HG02938 (cell line): ENCODE measurements around the gene ZFAND3.
"Not testable (repeated sequence)": the region's sequence is repeated elsewhere in the genome, so short reads cannot be mapped to it uniquely, and the experiment has no call there.

Source experiments
- ATAC-seq: cut with Tn5 transposase; IDR thresholded peaks from one replicate; pipeline ENCODE4 v1.9.1; 2021; ENCODE audit warnings: mild to moderate bottlenecking, moderate library complexity; ENCODE audit not compliant: unreplicated experiment

The ZFAND3 gene

GRCh38 chr6:38114976-38115625 lies 295.6 kb downstream of the ZFAND3 start:
- ATAC-seq = no peak

GRCh38 chr6:38115626-38116008 lies 296.1 kb downstream of the ZFAND3 start:
- ATAC-seq = no peak

- no peak for ATAC-seq
Observed at GRCh38 chr6:38116248-38116647, 296.7 kb downstream of the ZFAND3 start.

DNA sequence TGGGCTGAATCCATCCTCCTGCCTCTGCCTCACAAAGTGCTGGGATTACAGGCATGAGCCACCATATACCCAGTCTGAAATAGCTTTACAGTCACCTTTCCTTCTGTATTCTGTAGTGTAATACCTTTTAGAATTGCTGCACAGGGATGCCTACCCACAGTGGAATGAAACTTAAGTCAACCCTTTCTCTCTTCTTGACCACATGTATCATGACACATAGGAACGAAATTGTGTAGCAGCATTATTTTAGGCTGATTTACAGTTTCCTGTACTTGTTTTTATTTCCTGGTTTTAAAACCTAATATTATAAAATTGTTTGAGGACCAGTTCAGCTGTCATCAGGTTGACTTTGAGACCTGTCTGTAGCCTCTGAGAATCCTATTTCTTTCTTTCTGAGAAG lies 297.8 kb downstream of the ZFAND3 start:
- ATAC-seq = no peak

DNA sequence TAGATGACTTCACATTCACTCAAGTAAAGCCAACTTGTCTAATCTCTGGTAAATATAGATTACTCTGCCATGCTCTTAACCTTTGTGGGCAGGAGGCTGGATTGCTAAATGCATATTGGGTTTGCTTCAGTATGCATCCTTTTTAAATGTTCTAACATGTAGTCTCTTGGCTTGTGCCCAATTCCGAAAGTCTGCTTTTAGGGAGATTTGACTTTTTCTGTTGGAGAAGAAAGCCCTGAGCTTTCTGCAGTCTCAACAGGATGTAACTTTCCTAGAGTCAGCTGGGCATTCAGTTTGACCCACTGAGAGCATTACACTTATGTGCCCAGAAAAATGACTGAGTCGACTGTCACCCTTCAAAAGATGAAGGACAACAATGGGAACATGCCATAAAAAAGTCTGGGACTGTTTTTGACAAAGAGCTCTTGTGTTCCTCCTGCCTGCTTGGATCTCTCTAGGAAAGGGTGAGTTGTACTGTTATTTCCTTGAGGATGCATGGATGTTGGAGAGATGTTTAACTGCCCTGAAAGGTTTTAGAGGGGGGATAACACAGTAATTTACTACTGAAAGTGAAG lies 299.4 kb downstream of the ZFAND3 start:
- ATAC-seq = no peak

DNA sequence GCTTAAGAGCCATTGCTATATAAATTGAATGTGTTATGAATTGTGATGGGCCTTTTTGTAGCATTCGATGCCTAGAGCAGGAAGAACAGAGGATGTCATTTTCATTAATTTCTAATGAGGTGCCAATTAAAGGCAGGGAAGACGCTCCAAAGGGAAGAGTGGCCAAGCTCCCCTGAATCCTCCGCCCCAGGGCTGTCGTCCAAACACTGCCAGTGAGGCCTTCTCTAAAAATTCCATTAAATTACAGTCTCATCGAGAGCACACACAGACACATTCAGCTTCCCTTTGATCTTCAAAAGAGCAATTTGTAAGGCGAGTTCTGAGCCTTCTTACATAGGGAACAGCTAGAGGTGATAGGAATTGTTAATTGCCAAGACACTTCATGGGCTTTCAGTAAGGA lies 300.0 kb downstream of the ZFAND3 start:
- no peak for ATAC-seq

- ATAC-seq = not testable (repeated sequence)
Observed at GRCh38 chr6:38124224-38124926, 304.8 kb downstream of the ZFAND3 start.

GRCh38 chr6:38127284-38127683 lies 307.8 kb downstream of the ZFAND3 start:
- no peak for ATAC-seq

DNA sequence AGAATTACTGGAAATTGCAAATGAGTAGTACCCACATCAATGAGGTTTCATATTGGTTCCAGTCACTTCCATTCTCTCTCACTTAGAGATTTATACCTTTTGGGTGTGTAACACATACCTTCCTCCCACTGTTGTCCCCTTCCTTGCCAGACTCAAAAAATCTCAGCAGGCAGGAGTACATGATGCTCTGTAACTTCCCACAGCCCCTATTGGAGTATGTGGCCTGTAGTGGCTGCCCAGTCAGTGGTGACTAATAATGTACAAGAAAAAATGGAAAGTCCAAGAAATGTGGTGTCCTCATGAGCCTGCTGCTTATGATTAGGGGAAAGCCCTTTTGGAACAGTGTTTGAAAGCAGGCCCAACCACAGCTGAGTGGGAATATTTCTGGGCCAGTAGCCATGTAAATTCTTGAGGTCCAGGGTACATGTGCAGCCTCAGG lies 312.0 kb downstream of the ZFAND3 start:
- no peak for ATAC-seq

DNA sequence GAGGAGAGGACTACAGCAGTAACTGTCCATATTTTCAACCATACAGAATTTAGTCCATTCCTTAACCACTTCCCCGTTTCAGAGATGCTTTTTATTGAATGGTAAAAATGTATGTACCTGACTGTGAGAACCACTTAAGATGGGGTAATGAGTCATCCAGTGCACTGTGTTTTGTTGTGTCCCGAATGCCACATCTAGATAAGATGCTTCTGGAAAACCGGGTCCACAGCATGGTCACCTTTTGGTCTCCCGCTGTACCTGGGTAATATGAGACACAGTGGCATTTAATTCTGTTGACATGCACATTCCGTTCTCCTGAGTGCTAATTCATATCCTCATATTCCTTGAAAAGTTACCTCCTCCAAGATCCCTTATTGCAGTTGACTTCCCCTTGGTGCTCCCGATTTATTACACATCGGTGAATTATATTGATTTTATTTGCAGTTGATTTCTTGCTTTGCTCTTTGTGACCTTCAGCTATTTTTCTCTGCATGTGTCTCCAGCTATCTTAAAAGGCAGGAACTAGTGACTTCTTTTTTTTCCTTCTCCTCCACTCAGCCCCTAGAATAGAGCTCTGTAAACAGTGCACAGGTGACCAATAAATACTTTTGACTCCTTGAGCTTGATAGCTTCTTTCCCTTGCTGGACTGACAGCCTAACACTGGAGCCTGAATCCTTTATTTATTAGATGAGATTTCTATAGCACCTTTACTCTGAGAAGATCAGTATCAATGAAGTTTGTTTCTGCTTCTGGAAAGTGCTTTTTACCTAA lies 314.6 kb downstream of the ZFAND3 start:
- ATAC-seq = no peak

GRCh38 chr6:38134704-38135088 lies 315.2 kb downstream of the ZFAND3 start:
- ATAC-seq = no peak

DNA sequence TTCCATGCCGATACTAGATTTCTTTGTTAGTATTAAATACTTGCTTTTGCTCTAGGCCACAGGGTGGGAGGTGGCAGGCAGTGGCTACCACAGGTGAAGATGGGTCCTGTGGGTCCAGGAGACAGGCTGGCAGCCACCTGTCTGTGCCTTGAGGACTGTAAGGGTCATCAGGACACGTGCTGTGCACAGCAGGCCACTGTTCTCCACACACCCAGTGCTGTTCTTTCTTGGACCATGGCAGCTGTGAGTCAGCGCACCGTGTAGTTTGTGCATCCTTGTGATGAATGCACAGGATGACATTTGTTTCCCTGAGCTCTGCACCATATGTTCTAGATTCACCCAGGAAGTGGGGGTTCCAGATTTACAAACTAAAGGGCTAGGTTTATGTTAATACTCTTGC lies 317.0 kb downstream of the ZFAND3 start:
- no peak for ATAC-seq

DNA sequence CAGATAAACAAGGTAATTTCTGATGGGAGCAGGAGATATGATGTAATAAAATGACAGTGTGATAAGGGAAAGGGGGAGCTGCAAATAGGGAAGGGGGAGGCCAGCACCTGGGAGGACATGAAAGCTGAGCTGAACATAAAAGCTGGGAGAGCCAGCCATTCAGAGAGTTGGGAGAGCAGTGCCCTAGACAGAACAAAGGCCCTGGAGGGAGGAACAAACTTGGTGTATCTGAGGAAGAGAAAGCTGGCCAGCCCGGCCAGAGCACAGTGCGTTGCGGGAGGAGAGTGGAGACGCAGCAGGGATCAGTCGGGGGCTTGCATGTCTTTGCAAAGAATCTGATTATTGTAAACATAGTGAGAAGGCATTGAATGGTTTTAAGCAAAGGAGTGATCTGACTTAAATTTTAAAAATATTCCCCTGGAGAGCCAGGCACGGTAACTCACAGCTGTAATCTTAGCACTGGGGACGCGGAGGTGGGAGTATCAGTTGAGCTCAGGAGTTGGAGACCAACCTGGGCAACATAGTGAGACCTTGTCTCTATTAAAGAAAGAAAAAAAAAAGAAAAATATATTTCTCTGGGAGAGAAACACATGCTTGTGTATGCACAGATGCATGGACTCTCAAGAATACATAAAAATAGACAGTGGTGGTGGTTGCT lies 318.2 kb downstream of the ZFAND3 start:
- ATAC-seq = no peak

- ATAC-seq = no peak
Observed at GRCh38 chr6:38138374-38138773, 318.8 kb downstream of the ZFAND3 start.

- no peak for ATAC-seq
Observed at GRCh38 chr6:38141085-38141484, 321.6 kb downstream of the ZFAND3 start.

GRCh38 chr6:38141716-38142115 lies 322.2 kb downstream of the ZFAND3 start:
- no peak for ATAC-seq

- ATAC-seq = no peak
Observed at GRCh38 chr6:38142178-38142902, 322.8 kb downstream of the ZFAND3 start.

DNA sequence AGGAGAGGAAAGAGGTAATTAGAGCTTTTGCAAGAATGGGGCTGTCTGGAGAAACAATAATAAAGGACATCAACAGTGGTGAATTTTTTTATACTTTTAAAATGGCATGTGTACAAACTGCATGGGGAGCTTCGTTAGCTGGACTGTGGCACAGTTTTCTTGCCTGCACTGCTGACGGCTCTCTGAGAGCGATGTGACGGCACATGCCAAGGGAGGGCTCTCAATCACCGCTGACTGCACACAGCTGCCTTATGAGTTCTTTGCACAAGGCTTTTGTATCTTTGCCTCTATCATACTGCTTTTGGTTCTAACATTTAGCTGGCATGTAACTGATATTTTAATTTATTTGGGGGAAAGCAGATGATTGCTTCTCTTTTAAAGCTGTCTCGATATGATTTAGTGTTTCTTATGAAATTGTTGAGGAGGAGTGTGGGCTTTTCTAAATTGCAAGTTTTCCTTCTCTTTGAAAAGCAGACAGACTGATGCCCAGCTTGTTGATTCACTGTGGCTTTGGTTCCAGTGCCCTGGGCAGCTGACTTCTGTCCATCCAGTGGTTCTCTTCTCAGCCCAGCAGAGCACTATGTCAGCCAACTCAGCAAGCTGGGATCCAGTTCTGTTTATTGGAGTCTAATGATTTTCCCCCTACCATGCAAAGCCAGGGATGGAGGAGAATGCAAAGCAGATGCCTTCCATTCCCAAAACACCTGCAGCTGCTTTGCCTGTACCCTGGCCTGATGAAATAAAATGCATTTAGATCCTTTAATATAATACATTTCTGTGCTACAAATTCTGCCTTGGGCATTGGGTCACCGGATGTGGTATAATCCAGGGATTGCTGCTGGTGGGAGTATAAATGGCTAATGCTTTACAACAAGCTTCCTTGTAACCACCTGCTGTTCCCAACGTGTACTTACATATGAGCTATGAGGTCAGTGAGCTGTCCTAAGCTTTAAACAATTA lies 323.9 kb downstream of the ZFAND3 start:
- no peak for ATAC-seq

GRCh38 chr6:38144365-38144945 lies 324.9 kb downstream of the ZFAND3 start:
- no peak for ATAC-seq
